ENCODE measurements around the gene MARVELD3.

Gene MARVELD3

GRCh38 chr16:71627731-71628181, 1.8 kb downstream of the MARVELD3 start:
- no peak for DNase-seq (ENCODE audit: insufficient read length, low spot score)
- no peak for TF ChIP-seq CTCF (IDR thresholded peaks at IDR 0.05; ENCODE audit: insufficient read depth, missing control alignments)
- no peak for FAIRE-seq

- no peak for TF ChIP-seq CTCF (IDR thresholded peaks at IDR 0.05; ENCODE audit: insufficient read depth, missing control alignments)
- DNase-seq (ENCODE audit: insufficient read length, low spot score) = no peak
- FAIRE-seq = no peak
These were observed 2.8 kb downstream of the MARVELD3 start for GRCh38 chr16:71628810-71629209.

- DNase-seq (ENCODE audit: insufficient read length, low spot score) (no peak), FAIRE-seq (no peak)
- no peak for TF ChIP-seq CTCF (IDR thresholded peaks at IDR 0.05; ENCODE audit: insufficient read depth, missing control alignments)
These were observed 3.5 kb downstream of the MARVELD3 start for GRCh38 chr16:71629278-71630016.

- no peak for FAIRE-seq
- DNase-seq (ENCODE audit: insufficient read length, low spot score) = no peak
- TF ChIP-seq CTCF (IDR thresholded peaks at IDR 0.05; ENCODE audit: insufficient read depth, missing control alignments) = no peak
These were observed 4.8 kb downstream of the MARVELD3 start for GRCh38 chr16:71630808-71631207.

- FAIRE-seq (no peak), DNase-seq (ENCODE audit: insufficient read length, low spot score) (no peak)
- TF ChIP-seq CTCF (IDR thresholded peaks at IDR 0.05; ENCODE audit: insufficient read depth, missing control alignments) = no peak
These were observed 5.8 kb downstream of the MARVELD3 start for GRCh38 chr16:71631776-71632175.

- DNase-seq (ENCODE audit: insufficient read length, low spot score) (no peak), FAIRE-seq (no peak)
- no peak for TF ChIP-seq CTCF (IDR thresholded peaks at IDR 0.05; ENCODE audit: insufficient read depth, missing control alignments)
These were observed 9.6 kb downstream of the MARVELD3 start for GRCh38 chr16:71635632-71636031.

GRCh38 chr16:71637398-71637797, 11.4 kb downstream of the MARVELD3 start:
- TF ChIP-seq CTCF (IDR thresholded peaks at IDR 0.05; ENCODE audit: insufficient read depth, missing control alignments) = no peak
- DNase-seq (ENCODE audit: insufficient read length, low spot score) = no peak
- FAIRE-seq = no peak
